DND-41 (cell line): Measurements from ENCODE around the gene KLF15.

Experiments used
- EZH2 ChIP-seq: IDR thresholded peaks from 3 replicates; pipeline ENCODE4 v1.6.1; 2012; ENCODE audit warnings: borderline replicate concordance, low read depth, mild to moderate bottlenecking, moderate library complexity, low read length, inconsistent platforms; ENCODE audit not compliant: severe bottlenecking
- TF ChIP-seq, protein P1 (sequence below): IDR thresholded peaks from 2 replicates; pipeline ENCODE4 v1.5.1; 2012; ENCODE audit warnings: borderline replicate concordance, low read length, moderate library complexity, mild to moderate bottlenecking; ENCODE audit not compliant: poor library complexity, severe bottlenecking; ENCODE audit errors: extremely low read depth

DNA sequence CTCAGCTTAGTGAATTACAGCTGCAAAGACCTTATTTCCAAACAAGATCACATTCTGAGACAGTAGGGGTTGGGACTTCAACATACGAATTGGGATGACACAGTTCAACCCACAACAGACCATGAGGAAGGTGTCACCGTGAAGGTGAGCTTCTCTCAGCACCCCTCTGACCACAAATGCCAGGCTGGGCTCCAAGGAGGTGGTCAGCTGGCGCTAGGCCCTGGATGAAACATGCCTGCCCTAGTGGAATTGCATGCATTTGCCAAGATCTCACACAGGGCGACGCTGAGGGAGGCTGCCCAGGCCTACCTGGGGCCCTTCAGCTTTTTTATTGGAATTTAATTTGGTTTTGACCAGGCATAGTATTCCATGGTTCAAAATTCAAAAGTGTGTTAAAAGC, 39.3 kb upstream of the KLF15 start:
- TF ChIP-seq, protein P1, sequence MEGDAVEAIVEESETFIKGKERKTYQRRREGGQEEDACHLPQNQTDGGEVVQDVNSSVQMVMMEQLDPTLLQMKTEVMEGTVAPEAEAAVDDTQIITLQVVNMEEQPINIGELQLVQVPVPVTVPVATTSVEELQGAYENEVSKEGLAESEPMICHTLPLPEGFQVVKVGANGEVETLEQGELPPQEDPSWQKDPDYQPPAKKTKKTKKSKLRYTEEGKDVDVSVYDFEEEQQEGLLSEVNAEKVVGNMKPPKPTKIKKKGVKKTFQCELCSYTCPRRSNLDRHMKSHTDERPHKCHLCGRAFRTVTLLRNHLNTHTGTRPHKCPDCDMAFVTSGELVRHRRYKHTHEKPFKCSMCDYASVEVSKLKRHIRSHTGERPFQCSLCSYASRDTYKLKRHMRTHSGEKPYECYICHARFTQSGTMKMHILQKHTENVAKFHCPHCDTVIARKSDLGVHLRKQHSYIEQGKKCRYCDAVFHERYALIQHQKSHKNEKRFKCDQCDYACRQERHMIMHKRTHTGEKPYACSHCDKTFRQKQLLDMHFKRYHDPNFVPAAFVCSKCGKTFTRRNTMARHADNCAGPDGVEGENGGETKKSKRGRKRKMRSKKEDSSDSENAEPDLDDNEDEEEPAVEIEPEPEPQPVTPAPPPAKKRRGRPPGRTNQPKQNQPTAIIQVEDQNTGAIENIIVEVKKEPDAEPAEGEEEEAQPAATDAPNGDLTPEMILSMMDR = no peak
- no peak for TF ChIP-seq EZH2
